ENCODE results near the gene TCEAL3.

DNA sequence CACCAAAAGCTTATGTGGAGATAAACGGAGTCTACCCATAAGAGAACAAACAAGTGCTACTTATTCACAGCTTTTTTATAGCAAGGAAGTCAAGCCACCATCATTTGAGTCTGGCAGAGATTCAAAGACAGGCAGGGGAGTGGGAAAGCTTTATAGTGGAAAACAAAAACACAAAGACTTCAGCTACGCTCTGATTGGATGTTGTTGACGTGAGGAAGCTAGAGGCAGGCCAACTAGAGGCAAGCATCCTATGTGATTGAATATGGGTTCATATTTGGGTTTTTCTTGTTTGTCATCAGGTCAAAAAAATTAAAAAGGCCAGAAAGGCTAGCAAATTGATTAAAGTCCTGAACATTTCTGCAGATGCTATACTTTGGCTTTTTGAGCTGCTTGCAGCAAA, 23.2 kb upstream of the TCEAL3 start:
- TF ChIP-seq EZH2phosphoT487 (IDR thresholded peaks at IDR 0.05; ENCODE audit: borderline replicate concordance, low read depth, low read length): no peak
- TF ChIP-seq, protein P1, sequence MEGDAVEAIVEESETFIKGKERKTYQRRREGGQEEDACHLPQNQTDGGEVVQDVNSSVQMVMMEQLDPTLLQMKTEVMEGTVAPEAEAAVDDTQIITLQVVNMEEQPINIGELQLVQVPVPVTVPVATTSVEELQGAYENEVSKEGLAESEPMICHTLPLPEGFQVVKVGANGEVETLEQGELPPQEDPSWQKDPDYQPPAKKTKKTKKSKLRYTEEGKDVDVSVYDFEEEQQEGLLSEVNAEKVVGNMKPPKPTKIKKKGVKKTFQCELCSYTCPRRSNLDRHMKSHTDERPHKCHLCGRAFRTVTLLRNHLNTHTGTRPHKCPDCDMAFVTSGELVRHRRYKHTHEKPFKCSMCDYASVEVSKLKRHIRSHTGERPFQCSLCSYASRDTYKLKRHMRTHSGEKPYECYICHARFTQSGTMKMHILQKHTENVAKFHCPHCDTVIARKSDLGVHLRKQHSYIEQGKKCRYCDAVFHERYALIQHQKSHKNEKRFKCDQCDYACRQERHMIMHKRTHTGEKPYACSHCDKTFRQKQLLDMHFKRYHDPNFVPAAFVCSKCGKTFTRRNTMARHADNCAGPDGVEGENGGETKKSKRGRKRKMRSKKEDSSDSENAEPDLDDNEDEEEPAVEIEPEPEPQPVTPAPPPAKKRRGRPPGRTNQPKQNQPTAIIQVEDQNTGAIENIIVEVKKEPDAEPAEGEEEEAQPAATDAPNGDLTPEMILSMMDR (conservative IDR thresholded peaks at IDR 0.05; ENCODE audit: low read length): no peak
